ENCODE measurements around the gene CHMP1B. TPM values are rescaled to one million over a fixed set of nuclear protein-coding genes. Genes with fewer than 3 reads are reported as not detected.

CHMP1B gene
- total and polyA plus RNA-seq, 2 donors (not counting 1 experiment from before 2014, with no cell fraction given), result 26.5 to 49.7 TPM

DNA sequence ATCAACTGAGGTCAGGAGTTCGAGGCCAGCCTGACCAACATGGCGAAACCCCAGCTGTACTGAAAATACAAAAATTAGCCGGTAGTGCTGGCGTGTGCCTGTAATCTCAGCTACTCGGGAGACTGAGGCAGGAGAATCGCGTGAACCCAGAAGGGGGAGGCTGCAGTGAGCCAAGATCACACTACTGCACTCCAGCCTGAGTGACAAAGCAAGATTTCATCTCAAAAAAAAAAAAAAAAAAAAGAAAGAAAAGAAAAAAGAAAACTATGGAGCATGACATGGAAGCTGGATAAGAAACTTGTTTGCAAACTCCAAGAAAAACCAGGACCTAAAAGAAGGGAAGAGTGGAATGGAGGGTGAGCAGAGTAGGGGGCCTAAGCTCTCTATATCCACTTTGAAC, 1.9 kb upstream of the CHMP1B start:
- no peak for DNase-seq (ENCODE audit: low read depth in 2 of 2)
- H3K27ac ChIP-seq (ENCODE audit: insufficient read depth, low read length), result peak overlapping the region; percentile 99
- H3K79me2 ChIP-seq (ENCODE audit: control insufficient read depth, insufficient read depth, low read length), result peaks cover 22% of the 10 kb centered on the region
- H3K4me1 ChIP-seq (ENCODE audit: control insufficient read depth, extremely low read depth, insufficient read depth, low read length), result peaks cover 2% of the 10 kb centered on the region
- H4K20me1 ChIP-seq (ENCODE audit: control insufficient read depth, extremely low read depth, insufficient read depth, low read length), result no peaks in the 10 kb centered on the region
- no peaks in the 10 kb centered on the region for H3K27me3 ChIP-seq (ENCODE audit: control insufficient read depth, insufficient read depth, low read length)
- H3K4me3 ChIP-seq (replicated peaks in 1 of 4; ENCODE audit: control extremely low read depth in 1 of 4, insufficient read depth in 1 of 4, low read depth in 3 of 4, low read length in 4 of 4), result no peak overlapping the region
- no peak overlapping the region for H2AFZ ChIP-seq (ENCODE audit: low read length)
- no peak overlapping the region for H3K4me2 ChIP-seq (ENCODE audit: extremely low read depth, insufficient read depth, low read length)
- H3K9ac ChIP-seq (ENCODE audit: insufficient read depth, low read length), result peak overlapping the region; percentile 55
- H3K36me3 ChIP-seq (ENCODE audit: control insufficient read depth, insufficient read depth, low read length), result no peaks in the 10 kb centered on the region
- no peaks in the 10 kb centered on the region for H3K9me3 ChIP-seq (ENCODE audit: control insufficient read depth, insufficient read depth, low read depth, low read length)
- TF ChIP-seq, protein P1, sequence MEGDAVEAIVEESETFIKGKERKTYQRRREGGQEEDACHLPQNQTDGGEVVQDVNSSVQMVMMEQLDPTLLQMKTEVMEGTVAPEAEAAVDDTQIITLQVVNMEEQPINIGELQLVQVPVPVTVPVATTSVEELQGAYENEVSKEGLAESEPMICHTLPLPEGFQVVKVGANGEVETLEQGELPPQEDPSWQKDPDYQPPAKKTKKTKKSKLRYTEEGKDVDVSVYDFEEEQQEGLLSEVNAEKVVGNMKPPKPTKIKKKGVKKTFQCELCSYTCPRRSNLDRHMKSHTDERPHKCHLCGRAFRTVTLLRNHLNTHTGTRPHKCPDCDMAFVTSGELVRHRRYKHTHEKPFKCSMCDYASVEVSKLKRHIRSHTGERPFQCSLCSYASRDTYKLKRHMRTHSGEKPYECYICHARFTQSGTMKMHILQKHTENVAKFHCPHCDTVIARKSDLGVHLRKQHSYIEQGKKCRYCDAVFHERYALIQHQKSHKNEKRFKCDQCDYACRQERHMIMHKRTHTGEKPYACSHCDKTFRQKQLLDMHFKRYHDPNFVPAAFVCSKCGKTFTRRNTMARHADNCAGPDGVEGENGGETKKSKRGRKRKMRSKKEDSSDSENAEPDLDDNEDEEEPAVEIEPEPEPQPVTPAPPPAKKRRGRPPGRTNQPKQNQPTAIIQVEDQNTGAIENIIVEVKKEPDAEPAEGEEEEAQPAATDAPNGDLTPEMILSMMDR (conservative IDR thresholded peaks at IDR 0.05 in 1 of 2, IDR thresholded peaks at IDR 0.05 in 1 of 2; ENCODE audit: low read depth in 1 of 2, low read length in 2 of 2), result no peak
- TF ChIP-seq EZH2 (IDR thresholded peaks at IDR 0.05; ENCODE audit: low read length, missing control alignments), result no peak

DNA sequence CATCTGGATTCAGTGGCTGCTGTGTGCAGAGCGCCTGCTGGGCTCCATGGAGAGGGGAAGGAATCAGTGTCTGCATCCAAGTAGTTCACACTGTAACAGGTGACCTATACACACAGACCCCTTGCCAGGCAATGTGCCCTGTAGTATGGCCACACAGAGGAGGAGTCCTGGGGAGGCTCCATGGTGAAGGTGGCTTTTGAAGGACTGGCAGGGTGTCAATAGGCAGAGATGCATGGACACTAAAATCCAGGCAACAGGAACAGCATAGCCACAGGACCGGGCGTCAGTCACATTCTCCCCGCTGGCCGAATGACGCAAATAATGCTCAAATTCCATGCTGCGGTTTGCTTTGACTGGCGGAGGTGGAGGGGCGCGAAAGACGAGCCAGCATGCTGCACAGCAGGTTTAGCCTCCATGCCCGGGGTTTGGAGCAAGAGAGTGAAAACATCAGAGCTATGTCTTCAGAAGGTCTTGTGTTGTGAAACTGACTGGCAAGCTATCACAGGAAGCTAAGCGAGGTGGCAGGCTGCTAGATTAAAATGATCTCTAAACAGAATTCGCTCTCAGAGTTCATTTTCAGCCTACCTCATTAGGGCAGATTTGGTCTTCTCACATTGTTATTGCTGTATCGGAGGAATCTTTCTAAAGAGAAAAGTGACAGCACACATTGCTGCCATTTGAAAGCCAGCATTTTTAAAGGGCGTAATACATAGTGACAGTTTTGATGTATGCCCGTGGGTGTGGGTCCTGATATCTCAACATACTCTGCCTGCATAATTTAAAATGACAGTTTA, 1.2 kb upstream of the CHMP1B start:
- TF ChIP-seq, protein P1 (conservative IDR thresholded peaks at IDR 0.05 in 1 of 2, IDR thresholded peaks at IDR 0.05 in 1 of 2; ENCODE audit: low read depth in 1 of 2, low read length in 2 of 2), result no peak
- TF ChIP-seq EZH2 (IDR thresholded peaks at IDR 0.05; ENCODE audit: low read length, missing control alignments), result no peak

DNA sequence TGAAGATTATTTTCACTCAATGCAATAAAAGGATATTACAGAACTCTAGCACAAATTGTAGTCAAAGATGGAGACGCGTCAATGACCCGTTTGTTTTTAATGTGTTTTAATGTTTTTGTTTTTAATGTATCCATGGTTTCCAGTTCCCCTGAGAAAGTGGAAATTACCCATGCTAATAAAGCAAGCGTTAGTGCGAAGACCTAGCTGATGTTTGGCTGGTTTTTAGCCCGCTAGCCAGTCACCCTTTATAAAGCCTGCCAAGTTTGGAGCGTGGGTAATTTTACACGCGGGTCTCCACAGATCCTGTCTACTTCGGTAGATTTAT, 430 bp upstream of the CHMP1B start:
- peak overlapping the region; percentile 92 for H3K4me2 ChIP-seq (ENCODE audit: extremely low read depth, insufficient read depth, low read length)
- H3K79me2 ChIP-seq (ENCODE audit: control insufficient read depth, insufficient read depth, low read length), result peaks cover 22% of the 10 kb centered on the region
- H2AFZ ChIP-seq (ENCODE audit: low read length), result peak overlapping the region; percentile 21
- peaks cover 2% of the 10 kb centered on the region for H3K4me1 ChIP-seq (ENCODE audit: control insufficient read depth, extremely low read depth, insufficient read depth, low read length)
- DNase-seq (ENCODE audit: low read depth in 2 of 2), result peak in 1 of 2 donors; percentile 80
- H3K27me3 ChIP-seq (ENCODE audit: control insufficient read depth, insufficient read depth, low read length), result no peaks in the 10 kb centered on the region
- peak overlapping the region; percentile 88 to 100 (median 98) for H3K4me3 ChIP-seq (replicated peaks in 1 of 4; ENCODE audit: control extremely low read depth in 1 of 4, insufficient read depth in 1 of 4, low read depth in 3 of 4, low read length in 4 of 4)
- H4K20me1 ChIP-seq (ENCODE audit: control insufficient read depth, extremely low read depth, insufficient read depth, low read length), result no peaks in the 10 kb centered on the region
- no peaks in the 10 kb centered on the region for H3K36me3 ChIP-seq (ENCODE audit: control insufficient read depth, insufficient read depth, low read length)
- peak overlapping the region; percentile 97 for H3K9ac ChIP-seq (ENCODE audit: insufficient read depth, low read length)
- TF ChIP-seq, protein P1 (conservative IDR thresholded peaks at IDR 0.05 in 1 of 2, IDR thresholded peaks at IDR 0.05 in 1 of 2; ENCODE audit: low read depth in 1 of 2, low read length in 2 of 2), result no peak
- TF ChIP-seq EZH2 (IDR thresholded peaks at IDR 0.05; ENCODE audit: low read length, missing control alignments), result no peak
- peak overlapping the region; percentile 99 for H3K27ac ChIP-seq (ENCODE audit: insufficient read depth, low read length)
- H3K9me3 ChIP-seq (ENCODE audit: control insufficient read depth, insufficient read depth, low read depth, low read length), result no peaks in the 10 kb centered on the region

More for the DNA sequence above, 1.2 kb upstream of the CHMP1B start:
- Histone ChIP-seq H3K27me3 (ENCODE audit: control insufficient read depth, insufficient read depth, low read length) (no peaks in the 10 kb centered on the region), H3K36me3 (ENCODE audit: control insufficient read depth, insufficient read depth, low read length) (no peaks in the 10 kb centered on the region), H2AFZ (ENCODE audit: low read length) (peak overlapping the region; percentile 77), H4K20me1 (ENCODE audit: control insufficient read depth, extremely low read depth, insufficient read depth, low read length) (no peaks in the 10 kb centered on the region), H3K4me3 (replicated peaks in 1 of 4; ENCODE audit: control extremely low read depth in 1 of 4, insufficient read depth in 1 of 4, low read depth in 3 of 4, low read length in 4 of 4) (peak overlapping the region; percentile 88 to 100 (median 98)), H3K4me2 (ENCODE audit: extremely low read depth, insufficient read depth, low read length) (peak overlapping the region; percentile 92), H3K9me3 (ENCODE audit: control insufficient read depth, insufficient read depth, low read depth, low read length) (no peaks in the 10 kb centered on the region), H3K79me2 (ENCODE audit: control insufficient read depth, insufficient read depth, low read length) (peaks cover 22% of the 10 kb centered on the region), H3K4me1 (ENCODE audit: control insufficient read depth, extremely low read depth, insufficient read depth, low read length) (peaks cover 2% of the 10 kb centered on the region), H3K27ac (ENCODE audit: insufficient read depth, low read length) (peak overlapping the region; percentile 99), H3K9ac (ENCODE audit: insufficient read depth, low read length) (peak overlapping the region; percentile 67)
- peak; percentile 95 to 96 for DNase-seq (ENCODE audit: low read depth in 2 of 2)
